HG02840 (cell line): ENCODE measurements around the gene LGALS12.
"Not testable (repeated sequence)": the region's sequence is repeated elsewhere in the genome, so short reads cannot be mapped to it uniquely, and the experiment has no call there.

Experiments used
- ATAC-seq: cut with Tn5 transposase; IDR thresholded peaks from one replicate; pipeline ENCODE4 v1.9.1; 2021; ENCODE audit warnings: mild to moderate bottlenecking, moderate library complexity, moderate number of reproducible peaks; ENCODE audit not compliant: unreplicated experiment, low FRiP score

Gene LGALS12

GRCh38 chr11:63504054-63504453 is 1.8 kb upstream of the LGALS12 start:
- ATAC-seq, result no peak

DNA sequence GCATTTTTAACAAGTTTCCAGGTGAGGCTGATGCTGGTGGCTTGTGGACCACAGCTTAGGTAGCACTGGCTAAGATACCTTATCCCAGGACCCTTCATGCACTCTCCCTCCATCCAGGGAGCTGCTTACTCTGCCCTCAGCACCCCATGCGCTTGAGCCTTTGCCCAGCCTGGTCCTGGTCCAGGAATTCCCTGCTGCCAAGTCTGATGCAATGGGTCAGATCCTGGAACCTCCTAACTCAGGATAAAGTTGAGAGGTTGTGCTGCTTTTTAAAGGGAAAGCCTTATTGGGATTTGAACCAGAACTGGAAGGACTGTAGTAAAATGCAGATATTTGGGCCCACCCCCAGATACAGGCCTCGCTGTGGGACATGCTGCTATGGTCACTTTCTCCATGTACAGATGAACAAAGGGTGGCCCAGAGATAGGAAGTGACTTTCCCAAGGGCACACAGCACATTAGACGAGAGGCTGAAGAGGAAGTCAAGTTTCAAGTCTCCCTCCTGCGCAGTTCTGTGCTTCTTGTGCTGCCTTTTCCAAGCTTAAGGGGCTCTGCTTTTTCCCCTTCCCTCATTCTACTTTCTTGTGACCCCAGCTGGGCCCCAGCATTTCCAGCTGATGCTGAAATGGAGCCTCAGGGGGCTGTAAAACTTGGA is 824 bp upstream of the LGALS12 start:
- ATAC-seq, result no peak

DNA sequence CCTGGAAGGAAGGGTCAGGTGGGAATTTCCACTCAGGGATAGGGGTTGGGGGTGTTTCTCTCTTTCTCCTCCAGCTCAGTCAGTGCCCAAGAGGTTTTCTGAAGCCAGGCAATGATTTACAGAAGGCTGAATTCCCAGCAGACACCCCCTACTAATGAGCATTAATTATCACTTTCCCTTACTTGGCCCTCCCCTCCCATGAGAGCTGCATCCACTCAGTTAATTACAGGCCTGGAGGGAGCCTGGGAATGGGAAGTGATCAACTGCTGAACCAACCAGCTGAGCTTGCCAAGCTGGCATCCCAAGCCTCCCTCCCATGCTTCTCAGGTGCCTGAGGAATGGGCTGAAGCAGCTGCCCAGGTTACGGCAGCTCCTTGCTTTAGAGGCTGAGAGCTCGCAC is 992 bp downstream of the LGALS12 start:
- no peak for ATAC-seq

DNA sequence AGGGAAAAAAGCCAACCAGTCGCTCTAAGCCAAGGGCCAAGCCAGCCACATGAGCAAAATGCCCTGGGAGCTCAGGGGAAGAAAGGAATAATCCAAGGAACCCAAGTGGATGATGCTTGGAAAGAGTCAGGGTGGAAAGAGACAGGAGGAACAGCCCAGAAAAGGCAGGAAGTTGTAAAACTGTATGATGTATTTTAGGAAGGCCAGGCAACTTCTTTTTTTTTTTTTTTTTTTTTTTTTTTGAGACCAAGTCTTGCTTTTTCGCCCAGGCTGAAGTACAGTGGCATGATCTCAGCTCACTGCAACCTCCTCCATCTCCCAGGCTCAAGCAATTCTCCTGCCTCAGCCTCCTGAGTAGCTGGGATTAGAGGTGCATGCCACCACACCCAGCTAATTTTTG is 1.6 kb downstream of the LGALS12 start:
- ATAC-seq, result no peak

GRCh38 chr11:63508009-63508408 is 2.1 kb downstream of the LGALS12 start:
- ATAC-seq, result no peak

GRCh38 chr11:63508745-63509144 is 2.9 kb downstream of the LGALS12 start:
- ATAC-seq, result no peak

DNA sequence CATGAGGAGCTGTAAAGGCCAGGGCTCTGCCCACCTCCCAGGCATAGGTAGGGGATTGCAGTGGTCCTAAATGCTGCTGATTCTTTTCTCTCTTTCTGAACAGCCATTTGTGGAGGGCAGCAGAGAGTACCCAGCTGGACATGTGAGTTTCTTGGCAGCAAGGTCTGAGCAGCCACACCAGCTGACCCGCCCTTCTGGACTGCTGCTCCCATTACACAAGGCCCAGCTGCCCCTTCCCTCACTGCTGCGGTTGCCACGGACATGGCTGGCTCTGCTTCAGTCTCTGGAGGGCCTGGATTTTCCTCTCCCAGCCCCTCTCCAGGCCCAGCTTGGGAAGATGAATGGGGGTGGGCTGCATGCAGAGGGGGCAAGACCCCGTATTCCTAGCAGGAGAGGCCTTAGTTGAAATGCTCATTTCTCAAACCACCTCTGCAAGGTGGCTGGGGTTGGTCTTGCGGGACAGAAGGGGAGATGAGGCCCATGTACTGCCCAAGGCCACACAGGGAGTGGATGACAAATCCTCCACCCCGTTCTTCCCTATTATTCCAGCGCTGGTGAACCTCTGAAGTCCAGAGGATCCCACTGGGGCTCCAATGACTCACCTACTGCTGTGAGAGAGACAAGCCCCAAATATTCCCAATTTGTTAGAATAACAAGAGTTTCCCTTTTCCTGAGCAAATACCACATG is 4.6 kb downstream of the LGALS12 start:
- ATAC-seq, result no peak

DNA sequence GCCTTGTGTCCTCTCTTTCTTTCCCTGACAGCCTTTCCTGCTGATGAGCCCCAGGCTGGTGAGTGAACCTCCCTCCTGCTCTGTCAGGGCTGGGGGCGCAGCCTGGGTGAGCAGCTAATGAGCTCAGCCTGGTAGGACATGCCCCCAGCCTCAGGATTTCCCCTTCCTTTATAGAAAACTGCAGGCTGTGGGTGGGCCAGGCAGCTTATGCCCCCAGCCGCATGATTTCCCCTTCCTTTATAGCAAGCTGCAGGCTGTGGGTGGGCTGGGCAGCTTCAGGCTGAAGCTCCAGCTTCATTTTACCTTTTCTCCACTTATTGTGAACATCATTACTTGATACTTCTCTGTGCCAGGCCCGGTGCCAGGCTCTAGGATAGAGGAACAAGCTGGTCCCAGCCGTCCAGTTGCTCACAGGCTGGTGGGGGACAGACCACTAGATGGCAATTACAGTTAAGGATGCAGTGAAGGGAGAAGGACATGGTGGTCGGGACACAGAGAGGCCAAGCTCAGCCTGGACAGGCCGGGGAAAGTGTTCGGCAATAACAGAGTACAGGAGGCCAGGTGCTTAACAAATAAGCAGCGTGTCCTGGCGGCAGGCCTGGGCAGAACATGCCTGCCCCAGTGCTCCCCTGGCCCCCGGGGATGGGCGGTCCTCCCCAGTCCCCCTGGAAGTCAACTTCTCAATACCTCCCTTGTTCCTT is 5.3 kb downstream of the LGALS12 start:
- no peak for ATAC-seq

GRCh38 chr11:63512816-63513215 is 6.9 kb downstream of the LGALS12 start:
- no peak for ATAC-seq

- ATAC-seq, result no peak
Observed at GRCh38 chr11:63516109-63516508, 10.2 kb downstream of the LGALS12 start.

DNA sequence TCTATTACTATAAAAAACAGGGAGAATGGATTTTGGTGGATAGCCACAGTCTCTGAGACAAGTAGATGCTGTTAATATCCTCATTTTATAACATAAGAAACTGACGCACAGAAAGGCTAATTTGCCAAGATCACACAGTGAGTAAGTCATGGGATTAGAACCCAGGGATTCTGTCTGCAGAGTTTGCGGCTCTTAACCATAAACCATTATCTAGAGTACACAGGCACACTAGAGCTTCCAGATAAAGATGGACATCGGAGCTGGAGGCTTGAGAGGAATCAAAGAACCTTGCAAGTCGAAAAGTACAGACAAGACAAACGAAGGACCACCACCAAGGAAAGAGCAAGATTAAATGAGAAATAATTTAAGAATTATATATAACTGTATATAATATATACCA is 11.3 kb downstream of the LGALS12 start:
- ATAC-seq, result no peak

- no peak for ATAC-seq
Observed at GRCh38 chr11:63518548-63518947, 12.7 kb downstream of the LGALS12 start.

DNA sequence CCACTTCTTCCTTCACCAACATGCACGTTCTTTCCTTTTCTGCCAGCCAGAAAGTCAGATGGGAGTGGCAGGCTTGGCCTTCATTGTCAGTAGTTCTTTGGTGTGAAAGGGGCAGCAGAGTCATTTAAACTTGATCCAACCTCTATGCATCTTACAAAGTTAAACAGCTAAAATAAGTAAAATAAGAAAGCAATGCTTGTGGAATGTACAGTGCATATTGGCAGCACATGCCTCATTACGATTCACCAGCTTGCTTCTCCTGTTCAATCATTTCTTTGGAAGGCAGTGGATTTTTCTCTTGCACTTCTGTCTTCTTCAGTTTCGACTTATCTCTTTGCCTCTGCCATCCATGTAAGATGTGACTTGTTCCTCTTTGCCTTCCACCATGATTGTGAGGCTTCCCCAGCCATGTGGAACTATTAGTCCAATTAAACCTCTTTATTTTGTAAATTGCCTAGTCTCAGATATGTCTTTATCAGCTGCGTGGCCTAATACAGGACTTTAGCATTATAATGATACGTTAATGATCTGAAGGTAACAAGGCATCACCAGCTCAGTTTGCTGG is 14.8 kb downstream of the LGALS12 start:
- no peak for ATAC-seq

GRCh38 chr11:63521896-63522295 is 16.0 kb downstream of the LGALS12 start:
- ATAC-seq, result no peak

DNA sequence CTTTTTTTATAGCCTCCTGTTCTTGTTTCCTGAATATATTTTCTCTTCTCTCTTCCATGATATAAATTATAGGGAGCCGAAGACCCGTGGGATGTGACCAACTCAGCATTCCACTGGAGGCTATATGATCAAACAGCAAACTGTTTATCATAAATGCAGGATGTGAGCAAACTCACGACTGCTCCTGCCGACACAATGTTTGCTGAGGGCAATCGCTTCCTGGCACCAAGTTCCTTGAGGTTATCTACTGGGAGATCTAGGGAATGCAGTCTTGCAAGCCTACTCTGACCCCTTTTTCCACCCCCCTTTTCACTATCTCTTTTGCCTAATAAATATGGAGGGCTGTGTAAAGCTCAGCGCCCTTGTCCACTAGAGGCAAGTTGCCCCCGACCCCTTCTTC is 17.3 kb downstream of the LGALS12 start:
- no peak for ATAC-seq

DNA sequence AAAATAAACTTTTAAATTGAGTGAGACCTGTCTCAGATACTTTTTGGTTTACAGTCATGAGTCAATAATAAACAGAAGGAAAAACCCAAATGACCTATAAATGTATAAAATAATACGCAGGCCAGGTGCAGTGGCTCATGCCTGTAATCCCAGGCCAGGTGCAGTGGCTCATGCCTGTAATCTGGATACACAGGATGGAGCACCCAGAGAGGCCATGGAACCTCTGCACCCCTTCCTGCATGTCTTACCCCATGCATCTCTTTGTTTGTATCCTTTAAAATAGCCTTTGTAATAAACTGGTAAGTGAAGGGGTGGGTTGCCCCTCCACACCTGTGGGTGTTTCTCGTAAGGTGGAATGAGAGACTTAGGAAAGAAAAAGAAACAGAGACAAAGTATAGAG is 21.8 kb downstream of the LGALS12 start:
- no peak for ATAC-seq

GRCh38 chr11:63528156-63528555 is 22.3 kb downstream of the LGALS12 start:
- ATAC-seq, result not testable (repeated sequence)

- not testable (repeated sequence) for ATAC-seq
Observed at GRCh38 chr11:63528729-63529278, 22.9 kb downstream of the LGALS12 start.

DNA sequence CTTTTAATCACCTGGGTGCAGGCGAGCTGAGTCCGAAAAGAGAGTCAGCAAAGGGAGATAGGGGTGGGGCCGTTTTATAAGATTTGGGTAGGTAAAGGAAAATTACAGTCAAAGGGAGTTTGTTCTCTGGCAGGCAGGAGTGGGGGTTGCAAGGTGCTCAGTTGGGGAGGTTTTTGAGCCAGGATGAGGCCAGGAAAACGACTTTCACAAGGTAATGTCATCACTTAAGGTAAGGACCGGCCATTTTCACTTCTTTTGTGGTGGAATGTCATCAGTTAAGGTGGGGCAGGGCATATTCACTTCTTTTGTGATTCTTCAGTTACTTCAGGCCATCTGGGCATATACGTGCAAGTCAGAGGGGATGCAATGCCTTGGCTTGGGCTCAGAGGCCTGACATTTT is 23.5 kb downstream of the LGALS12 start:
- not testable (repeated sequence) for ATAC-seq

GRCh38 chr11:63530021-63530420 is 24.1 kb downstream of the LGALS12 start:
- no peak for ATAC-seq
